ENCODE measurements around the gene MRPS17.
A peak's percentile ranks its signal among the peaks of the same experiment; 100 is the strongest.

MRPS17 gene

DNA sequence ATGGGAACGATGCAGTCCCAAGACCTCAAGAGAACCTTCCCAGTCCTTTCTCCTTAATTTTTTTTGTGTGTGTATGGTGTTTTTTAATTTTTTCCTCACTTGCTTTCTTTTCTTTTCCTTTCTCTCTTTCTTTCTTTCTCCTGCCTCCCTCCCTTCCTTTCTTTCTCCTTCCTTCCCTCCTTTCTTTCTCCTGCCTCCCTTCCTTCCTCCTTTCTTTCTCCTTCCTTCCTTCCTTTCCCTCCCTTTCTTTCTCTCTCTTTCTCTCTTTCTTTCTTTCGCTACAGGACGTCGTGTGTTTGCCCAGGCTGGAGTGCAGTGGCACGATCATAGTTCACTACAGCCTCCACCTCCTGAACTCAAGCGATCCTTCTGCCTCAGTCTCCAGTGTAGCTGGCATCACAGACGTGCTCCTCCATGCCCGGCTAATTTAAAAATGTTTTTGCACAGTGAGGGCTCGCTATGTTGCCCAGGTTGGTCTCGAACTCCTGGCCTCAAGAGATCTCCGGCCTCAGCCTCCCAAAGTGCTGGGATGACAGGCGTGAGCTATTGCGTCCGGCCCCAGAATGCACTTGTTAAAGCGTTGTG, 12.0 kb downstream of the MRPS17 start:
- H3K4me1 ChIP-seq (ENCODE audit: control insufficient read depth, insufficient read depth, low read length): 0 out of 2 replicates have a peak, but pooled peaks cover 2% of the 10 kb centered on the region
- ChIA-PET CTCF (interaction anchor here (0.5 to 1.8 kb wide), 17 partner anchors 9 to 1551 kb away, joined by 3 to 19 read pairs (median 4); partner anchors contain the start of genes CCT6A and PSPH), POLR2A (interaction anchor here (0.5 to 1.5 kb wide), 7 partner anchors 8 to 934 kb away, joined by 3 to 5 read pairs (median 4); partner anchors contain the start of genes CCT6A, PSPH and SUMF2)
- TF ChIP-seq KLF8 (tag by site-specific recombination; IDR thresholded peaks at IDR 0.05): no peak
- TF ChIP-seq PRDM1 (tag by site-specific recombination; IDR thresholded peaks at IDR 0.05): peak; percentile 86
- peak; percentile 85 for TF ChIP-seq ZNF366 (tag by site-specific recombination; conservative IDR thresholded peaks at IDR 0.05)
- peaks cover 7 to 12% of the 10 kb centered on the region in 2 experiments; a peak in 2 of 3 replicates for H3K36me3 ChIP-seq (ENCODE audit: control insufficient read depth in 2 of 2, insufficient read depth in 1 of 2, low read length in 2 of 2)
- H3K9me3 ChIP-seq (ENCODE audit: control insufficient read depth, insufficient read depth, low read depth, low read length): no peaks in the 10 kb centered on the region
- H3K4me3 ChIP-seq (ENCODE audit: low read depth, low read length): no peak overlapping the region
- H3K27ac ChIP-seq (ENCODE audit: extremely low read depth, low read depth, low read length): peak overlapping the region; percentile 81; the same call in 1 of the 2 replicates

DNA sequence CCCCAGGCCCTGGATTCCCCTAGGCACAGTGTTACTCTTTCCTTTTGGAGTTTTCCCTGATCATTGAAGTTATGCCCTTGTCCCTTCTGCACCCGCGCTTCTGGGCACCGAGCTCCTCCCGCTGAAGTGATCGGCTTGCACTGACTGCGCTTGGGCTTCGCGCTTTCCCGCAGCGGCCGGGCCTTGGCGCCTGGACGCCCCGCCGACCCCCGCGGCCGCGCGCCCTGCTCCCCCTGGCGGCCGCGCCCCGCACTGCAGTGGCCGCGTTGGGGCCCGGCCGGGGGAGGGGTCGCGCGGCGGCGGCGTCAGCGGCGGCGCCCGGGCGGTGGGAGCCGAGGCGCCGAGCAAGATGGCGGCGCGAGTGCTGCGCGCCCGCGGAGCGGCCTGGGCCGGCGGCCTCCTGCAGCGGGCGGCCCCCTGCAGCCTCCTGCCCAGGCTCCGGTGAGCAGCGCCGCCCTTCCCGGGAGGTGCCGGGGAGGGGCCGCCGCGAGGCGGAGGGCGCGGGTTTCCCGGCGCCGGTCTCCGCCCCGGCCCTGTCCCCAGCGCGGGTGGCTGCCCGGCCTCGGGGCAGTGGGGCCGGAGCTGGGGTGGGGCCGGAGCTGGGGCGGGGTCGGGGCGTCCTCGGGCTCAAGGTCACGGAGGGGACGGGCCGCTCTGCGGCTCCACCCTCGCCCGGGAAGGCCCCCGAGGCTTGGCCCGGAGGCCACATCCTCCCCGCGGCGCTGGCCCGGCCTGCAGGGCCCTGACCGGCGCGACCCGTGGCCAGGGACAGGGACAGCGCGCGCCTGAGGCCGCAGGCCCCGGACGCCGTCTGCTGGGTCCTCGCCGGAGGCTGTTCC, 12.8 kb downstream of the MRPS17 start, which contains the start of gene NIPSNAP2:
TSS of gene NIPSNAP2 (plus strand) at position 325 of the 839 bp plus-strand sequence. CDS start at position 350, 25 bp downstream.
- ChIA-PET POLR2A (interaction anchor here (0.5 to 1.5 kb wide), 8 partner anchors 9 to 1205 kb away, joined by 3 to 5 read pairs (median 4); partner anchors contain the start of genes CCT6A, PSPH, SEC61G and SUMF2), CTCF (interaction anchor here (0.5 to 1.8 kb wide), 18 partner anchors 9 to 1550 kb away, joined by 3 to 19 read pairs (median 4); partner anchors contain the start of genes CCT6A and PSPH)
- TF ChIP-seq ZNF10 (tag by site-specific recombination; IDR thresholded peaks at IDR 0.05): no peak
- TF ChIP-seq, protein P1, sequence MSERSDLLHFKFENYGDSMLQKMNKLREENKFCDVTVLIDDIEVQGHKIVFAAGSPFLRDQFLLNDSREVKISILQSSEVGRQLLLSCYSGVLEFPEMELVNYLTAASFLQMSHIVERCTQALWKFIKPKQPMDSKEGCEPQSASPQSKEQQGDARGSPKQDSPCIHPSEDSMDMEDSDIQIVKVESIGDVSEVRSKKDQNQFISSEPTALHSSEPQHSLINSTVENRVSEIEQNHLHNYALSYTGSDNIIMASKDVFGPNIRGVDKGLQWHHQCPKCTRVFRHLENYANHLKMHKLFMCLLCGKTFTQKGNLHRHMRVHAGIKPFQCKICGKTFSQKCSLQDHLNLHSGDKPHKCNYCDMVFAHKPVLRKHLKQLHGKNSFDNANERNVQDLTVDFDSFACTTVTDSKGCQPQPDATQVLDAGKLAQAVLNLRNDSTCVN (tag by site-specific recombination; optimal IDR thresholded peaks at IDR 0.05): peak; percentile 43
- TF ChIP-seq ZNF341 (tag by site-specific recombination; IDR thresholded peaks at IDR 0.05; ENCODE audit: low read depth): peak; percentile 46
- Histone ChIP-seq H3K36me3 (ENCODE audit: control insufficient read depth in 2 of 2, insufficient read depth in 1 of 2, low read length in 2 of 2) (peaks cover 11 to 12% of the 10 kb centered on the region in 2 experiments; a peak in 2 of 3 replicates), H3K9me3 (ENCODE audit: control insufficient read depth, insufficient read depth, low read depth, low read length) (no peaks in the 10 kb centered on the region), H3K4me3 (ENCODE audit: low read depth, low read length) (peak within 1 kb of the TSS; percentile 71), H3K27ac (ENCODE audit: extremely low read depth, low read depth, low read length) (peak within 1 kb of the TSS; percentile 81), H3K4me1 (ENCODE audit: control insufficient read depth, insufficient read depth, low read length) (0 out of 2 replicates have a peak, but pooled peaks cover 2% of the 10 kb centered on the region)

- peak; percentile 77 for TF ChIP-seq ZNF335 (tag by site-specific recombination; conservative IDR thresholded peaks at IDR 0.05)
- no peak for TF ChIP-seq ZBTB48 (tag by site-specific recombination; IDR thresholded peaks at IDR 0.05)
- TF ChIP-seq, protein P2, sequence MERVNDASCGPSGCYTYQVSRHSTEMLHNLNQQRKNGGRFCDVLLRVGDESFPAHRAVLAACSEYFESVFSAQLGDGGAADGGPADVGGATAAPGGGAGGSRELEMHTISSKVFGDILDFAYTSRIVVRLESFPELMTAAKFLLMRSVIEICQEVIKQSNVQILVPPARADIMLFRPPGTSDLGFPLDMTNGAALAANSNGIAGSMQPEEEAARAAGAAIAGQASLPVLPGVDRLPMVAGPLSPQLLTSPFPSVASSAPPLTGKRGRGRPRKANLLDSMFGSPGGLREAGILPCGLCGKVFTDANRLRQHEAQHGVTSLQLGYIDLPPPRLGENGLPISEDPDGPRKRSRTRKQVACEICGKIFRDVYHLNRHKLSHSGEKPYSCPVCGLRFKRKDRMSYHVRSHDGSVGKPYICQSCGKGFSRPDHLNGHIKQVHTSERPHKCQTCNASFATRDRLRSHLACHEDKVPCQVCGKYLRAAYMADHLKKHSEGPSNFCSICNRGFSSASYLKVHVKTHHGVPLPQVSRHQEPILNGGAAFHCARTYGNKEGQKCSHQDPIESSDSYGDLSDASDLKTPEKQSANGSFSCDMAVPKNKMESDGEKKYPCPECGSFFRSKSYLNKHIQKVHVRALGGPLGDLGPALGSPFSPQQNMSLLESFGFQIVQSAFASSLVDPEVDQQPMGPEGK (tag by site-specific recombination; IDR thresholded peaks at IDR 0.05): no peak
- TF ChIP-seq ZBTB20 (tag by site-specific recombination; IDR thresholded peaks at IDR 0.05): peak; percentile 69
- TF ChIP-seq ZNF302 (tag by site-specific recombination; IDR thresholded peaks at IDR 0.05; ENCODE audit: low read depth): no peak
- TF ChIP-seq GLIS1 (tag by site-specific recombination; IDR thresholded peaks at IDR 0.05): 0 out of 2 replicates have a peak, but pooled peaks have one; percentile 12
- TF ChIP-seq, protein P1 (tag by site-specific recombination; optimal IDR thresholded peaks at IDR 0.05): peak; percentile 10
- TF ChIP-seq OSR2 (tag by site-specific recombination; IDR thresholded peaks at IDR 0.05): no peak
- Histone ChIP-seq H3K4me1 (ENCODE audit: control insufficient read depth, insufficient read depth, low read length) (0 out of 2 replicates have a peak, but pooled peaks cover 2% of the 10 kb centered on the region), H3K27ac (ENCODE audit: extremely low read depth, low read depth, low read length) (peak overlapping the region; percentile 81), H3K36me3 (ENCODE audit: control insufficient read depth in 2 of 2, insufficient read depth in 1 of 2, low read length in 2 of 2) (peaks cover 11 to 12% of the 10 kb centered on the region in 2 experiments; a peak in 2 of 3 replicates), H3K9me3 (ENCODE audit: control insufficient read depth, insufficient read depth, low read depth, low read length) (no peaks in the 10 kb centered on the region), H3K4me3 (ENCODE audit: low read depth, low read length) (peak overlapping the region; percentile 71)
- CTCF ChIA-PET: interaction anchor here (0.9 to 1.8 kb wide), 2 partner anchors 10 to 324 kb away, joined by 3 to 19 read pairs; no protein-coding TSS in a partner anchor
- POLR2A ChIA-PET: interaction anchor here (0.5 to 1.5 kb wide), 4 partner anchors 14 to 1206 kb away, joined by 3 to 5 read pairs (median 4); partner anchors contain the start of genes SEC61G and SUMF2
These were observed 13.4 kb downstream of the MRPS17 start for GRCh38 chr7:55965100-55965470.
